Lung microvascular endothelial cell (primary cell): ENCODE results near the gene RASGRP2. TPM values are rescaled to one million over a fixed set of nuclear protein-coding genes. Genes with fewer than 3 reads are reported as not detected.
"Not testable (repeated sequence)": the region's sequence is repeated elsewhere in the genome, so short reads cannot be mapped to it uniquely, and the experiment has no call there.

ENCODE experiments used
- DNase-seq, 2 donors: peaks; one replicate each; pipeline versions ENCODE4 v3.0.0 to v3.0.0-alpha.2; 2010; ENCODE audit warnings: low read depth in 2 of 2
- total RNA-seq: library from RNA; depleted of rRNA; stranded (reverse); fragments of >200 nt; gene quantifications from 2 replicates; pipeline ENCODE4 v1.2.1, GENCODE V29; 2014

RASGRP2 gene
- total RNA-seq, 1 donor from 2014 or later, result 4.4 TPM

DNA sequence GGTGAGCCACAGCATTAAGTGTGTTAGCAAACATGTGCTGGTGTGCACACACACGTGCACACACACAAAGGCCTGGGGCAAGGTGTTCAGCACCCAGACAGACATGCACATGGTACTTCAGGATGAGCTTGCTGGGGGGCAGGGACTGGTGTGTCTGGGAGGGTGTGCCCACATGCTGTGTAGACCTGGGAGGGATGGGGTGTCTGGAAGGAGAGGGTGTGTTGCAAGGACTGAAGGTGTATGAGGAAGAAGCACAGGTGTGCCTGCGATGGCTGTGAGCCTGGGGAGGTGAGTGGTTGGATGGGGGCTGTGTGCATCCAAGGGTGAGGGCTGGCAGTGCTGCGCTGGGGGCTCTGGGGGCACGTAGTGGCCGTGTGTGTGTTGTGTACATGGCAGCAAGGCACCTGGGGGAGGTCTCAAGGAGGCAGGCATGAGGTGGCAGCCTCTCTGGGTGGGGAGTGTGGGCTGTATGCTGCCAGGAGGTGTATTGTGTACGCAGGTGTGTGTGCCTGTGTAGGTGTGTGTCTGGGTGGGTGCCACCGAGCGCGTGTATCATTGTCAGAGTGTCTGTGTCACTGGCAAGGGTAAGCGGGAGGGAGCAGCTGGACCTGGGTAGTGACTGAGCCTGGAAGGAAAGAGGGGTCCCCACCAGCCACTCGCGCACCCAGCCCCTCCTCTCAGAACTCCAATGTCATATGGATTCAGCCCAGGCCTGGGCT is 23.1 kb downstream of the RASGRP2 start:
- no peak for DNase-seq

GRCh38 chr11:64720167-64720566 is 23.8 kb downstream of the RASGRP2 start:
- DNase-seq, result no peak

- DNase-seq, result no peak
Observed at GRCh38 chr11:64719406-64719805, 24.5 kb downstream of the RASGRP2 start.

DNA sequence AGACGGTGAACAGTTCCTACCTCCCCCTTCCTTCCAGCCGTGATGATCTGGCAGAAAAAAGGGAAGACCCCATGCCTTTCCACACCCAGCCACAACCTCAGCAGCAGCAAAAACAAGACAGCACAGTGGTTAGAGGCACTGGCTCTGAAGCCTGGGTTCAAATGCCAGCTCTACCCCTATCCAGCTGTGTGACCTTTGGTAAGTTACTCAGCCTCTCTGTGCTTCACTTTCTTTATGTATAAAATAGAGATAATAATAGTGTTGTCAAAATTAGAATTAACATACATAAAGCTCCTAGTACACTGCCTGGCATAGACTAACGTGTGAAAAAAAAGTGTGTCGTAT is 25.2 kb downstream of the RASGRP2 start:
- no peak for DNase-seq

DNA sequence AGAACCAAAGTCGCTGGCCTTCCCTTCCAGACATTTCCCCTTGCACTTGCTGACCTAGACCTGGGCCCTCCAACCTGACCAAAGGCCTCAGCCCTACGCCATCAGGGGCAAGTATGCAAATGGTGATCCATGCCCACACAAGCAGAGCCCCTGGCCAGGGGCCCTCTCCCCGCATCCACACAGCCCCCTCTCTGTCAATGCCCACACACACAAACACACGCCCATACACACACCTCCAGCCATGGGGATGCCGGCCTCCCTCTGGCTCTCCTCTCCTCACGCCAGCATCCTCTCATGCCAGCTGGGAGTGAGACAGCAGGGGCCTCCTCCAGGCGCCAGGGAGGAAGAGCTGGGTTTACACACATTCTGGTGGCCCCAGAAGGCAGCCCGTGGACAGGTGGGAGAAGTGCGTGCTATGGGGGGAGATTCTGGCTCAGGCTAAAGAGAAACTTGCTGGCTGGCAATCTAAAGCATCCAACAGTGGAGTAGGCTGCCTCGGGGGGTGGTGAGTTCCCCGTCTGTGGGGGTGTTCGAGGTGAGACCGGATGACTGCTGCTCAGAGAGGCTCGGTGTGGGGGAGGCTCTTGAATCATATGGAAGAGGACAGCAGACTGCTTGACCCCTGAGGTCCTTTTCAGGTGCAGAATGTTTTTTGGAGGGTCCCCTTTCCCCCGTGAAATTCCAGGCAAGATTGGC is 25.7 kb downstream of the RASGRP2 start:
- DNase-seq, result no peak

DNA sequence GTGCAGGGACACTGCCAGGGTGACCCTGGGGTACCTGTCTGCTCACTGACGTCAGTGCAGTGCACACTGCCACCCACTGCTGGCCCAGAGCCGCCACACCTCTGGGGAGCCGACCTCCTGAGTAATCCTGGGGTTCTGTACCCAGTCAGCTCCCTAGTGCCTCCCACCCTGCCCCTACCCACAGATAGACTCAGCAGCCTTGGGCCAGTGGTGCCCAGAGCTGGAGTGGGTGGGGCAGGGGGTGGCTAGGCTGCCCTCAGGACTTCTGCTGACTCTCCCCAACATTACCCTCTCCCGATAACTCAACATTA is 26.7 kb downstream of the RASGRP2 start:
- DNase-seq, result no peak

GRCh38 chr11:64716473-64717267 is 27.3 kb downstream of the RASGRP2 start:
- no peak for DNase-seq

DNA sequence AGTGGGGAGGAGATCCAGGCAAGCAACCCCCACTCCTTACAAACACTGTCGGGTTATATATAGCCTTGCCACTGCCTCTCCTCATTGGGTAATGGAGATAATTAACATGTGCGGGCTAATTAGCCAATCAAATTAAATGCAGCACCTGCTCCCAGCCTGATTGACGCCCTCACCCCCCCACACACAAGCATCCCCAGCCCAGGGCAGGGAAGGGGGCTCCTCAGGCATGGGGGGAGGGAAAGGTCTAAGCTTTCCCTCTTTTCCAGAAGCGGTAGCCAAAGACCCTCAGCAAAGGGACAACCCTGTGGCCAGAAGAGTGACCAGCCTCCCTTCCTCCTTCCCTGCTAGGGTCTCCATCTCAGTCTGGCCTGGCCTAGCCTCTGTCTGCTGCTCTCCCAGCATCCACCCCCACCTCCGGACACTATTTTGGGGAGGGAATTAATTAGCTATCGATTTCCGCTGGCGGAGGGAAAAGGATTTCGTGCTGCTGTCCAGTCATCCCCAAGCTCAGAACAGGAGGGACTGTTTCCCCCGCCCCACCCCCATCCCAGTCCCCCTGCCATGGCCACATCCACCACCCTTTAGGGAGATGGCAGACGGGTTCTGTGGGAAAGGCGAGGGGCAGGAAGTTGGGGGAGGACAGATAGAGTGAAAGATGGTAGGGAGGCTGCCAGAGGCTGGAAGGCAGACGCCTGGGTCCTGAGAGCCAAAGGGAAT is 28.0 kb downstream of the RASGRP2 start:
- DNase-seq, result no peak

DNA sequence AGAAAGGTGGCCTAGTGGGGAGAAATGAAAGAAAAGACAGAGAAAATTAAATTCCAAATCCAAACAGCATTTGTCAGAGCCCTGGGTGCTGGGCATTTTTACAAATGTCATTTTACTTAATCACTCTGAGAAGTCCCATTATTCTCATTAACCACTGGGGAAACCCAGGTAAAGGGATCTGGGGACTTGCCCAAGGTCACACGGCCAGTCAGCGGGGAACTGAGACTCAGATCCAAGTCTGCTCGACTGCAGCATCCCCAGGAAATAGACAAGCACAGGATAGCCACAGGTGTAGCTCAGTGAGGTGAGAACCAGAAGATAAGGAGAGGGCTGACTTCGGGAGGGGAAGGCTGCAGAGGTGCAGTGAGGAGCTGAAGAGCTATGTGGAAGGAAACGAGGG is 28.8 kb downstream of the RASGRP2 start:
- no peak for DNase-seq

DNA sequence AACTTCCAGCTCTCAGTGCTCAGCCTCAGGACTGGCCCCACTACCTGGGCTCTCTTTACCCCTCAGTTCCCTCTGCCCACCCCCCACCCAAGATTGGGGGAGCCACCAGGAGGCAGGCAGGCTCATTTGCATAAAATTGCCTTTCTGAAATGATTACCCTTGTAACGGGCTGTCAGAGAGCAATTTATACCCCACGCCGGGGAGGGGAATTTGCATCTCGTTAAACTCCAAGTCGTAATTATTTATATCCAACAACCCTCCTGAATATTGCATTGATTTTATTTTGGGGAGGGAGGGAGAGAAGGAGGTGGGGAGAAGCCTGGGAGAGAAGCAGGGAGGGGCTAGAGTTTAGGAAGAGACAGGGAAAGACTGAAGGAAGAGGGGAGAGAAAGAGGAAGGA is 29.3 kb downstream of the RASGRP2 start:
- no peak for DNase-seq

- no peak for DNase-seq
Observed at GRCh38 chr11:64713781-64714363, 30.1 kb downstream of the RASGRP2 start.

DNA sequence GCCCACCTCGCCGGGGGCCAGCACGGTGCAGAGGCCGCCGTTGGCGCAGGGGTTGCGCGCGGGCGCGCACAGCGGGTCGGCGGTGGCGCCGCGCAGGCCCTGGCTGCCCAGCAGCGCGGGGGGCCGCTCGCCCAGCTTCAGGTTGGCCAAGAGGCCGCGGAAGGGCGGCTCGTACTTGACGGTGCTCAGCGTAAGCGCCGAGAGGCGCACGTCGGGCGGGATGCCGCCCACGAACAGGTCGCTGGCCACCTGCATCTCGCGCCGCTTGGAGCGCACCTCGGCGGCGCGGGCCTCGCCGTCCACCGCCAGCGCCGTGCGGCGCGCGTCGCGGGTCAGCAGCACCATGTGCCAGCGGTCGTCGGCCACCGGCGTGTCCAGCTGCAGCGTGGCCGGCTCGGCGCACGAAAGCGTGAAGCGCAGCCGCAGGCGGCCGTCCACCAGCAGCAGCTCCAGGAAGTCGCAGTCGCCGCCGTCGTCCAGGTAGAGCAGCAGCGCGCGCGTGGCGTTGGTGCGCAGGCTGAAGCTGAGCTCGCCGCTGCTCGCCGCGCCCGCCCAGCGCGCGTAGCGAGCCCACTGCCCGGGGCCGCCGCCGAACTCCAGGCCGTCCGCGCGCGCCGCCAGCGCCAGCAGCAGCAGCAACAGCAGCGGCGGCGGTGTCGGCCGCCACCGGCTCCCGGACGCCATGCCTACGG is 30.8 kb downstream of the RASGRP2 start:
- peak; percentile 52 to 84 for DNase-seq

DNA sequence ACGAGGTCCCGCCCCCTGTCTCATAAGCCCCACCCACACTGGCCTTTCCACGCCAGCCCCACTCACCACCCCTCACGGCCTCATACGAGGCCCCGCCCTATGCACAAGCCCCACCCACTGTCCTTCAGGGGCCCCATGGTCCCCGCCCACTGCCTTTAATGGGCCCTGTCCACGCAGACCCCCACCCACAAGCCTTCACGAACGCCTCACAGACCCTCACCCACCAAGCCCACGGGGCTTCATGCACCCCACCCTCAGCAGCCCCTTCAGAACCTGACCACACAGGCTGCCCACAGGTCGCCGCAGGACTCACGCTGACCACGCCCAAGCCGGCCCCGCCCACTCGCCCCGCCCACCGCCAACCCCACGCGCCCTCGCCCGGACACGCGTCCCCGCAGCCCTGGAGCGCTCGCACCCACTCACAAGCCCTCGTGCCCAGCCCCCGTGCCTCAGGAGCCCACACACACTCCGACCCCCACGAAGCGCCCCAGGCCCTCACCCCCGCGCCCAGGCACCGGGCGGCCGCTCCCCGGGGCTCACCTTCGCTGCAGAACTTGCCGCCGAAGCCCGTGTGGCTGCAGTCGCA is 31.4 kb downstream of the RASGRP2 start:
- DNase-seq, result no peak

DNA sequence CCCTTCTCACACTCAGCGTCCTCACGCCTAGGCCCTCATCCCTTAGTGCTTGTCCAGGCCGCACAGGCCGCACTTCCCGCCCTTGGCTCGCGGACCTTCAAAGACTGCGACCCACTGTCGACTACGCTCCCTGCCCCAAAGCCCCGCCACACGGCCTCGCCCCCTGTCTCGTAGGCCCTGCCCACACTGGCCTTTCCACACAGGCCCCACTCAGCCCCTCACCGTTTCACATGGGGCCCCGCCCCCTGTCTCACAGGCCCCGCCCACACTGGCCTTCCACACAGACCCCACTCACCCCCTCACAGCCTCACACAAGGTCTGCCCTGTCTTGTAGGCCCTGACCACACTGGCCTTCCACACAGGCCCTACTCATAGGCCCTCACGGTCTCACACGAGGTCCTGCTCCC is 32.0 kb downstream of the RASGRP2 start:
- DNase-seq, result no peak

DNA sequence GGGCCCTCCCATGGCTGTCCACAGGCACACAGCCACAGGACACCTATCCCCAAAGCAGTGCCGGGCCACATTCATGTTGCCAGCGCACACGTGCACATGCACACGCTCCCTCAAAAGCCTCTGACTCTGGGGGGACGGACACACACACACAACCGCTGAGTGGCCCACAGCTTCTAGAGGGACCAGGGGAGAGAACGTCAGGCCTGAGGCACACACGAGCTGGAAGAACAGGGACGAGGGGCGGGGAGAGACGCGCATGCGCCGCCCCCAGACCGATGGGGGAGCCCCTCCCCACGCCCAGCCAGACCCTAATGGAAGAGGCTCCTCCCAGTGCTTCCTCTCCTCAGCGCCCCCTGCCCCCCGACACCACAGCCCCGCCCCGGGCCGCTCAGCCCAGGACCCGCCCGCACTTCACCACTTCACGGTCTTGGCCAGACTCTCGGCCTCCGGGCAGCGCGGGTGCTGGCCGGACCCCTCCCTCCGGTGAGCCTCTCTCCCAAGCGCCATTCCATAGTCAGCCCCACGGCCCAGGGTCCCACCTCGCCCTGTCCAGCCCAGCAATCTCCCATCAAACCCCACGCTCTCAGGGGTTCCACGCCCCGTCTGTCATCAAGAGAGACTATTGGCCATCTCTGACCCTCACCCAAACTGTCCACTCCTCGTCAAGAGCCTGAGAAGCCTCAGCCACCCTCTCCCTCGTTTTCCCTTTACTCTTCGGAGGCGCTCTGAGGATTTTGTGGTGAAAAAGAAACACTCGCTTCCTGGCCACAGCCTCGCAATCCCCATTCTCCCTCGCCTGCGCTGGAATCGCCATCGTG is 32.6 kb downstream of the RASGRP2 start:
- no peak for DNase-seq

- DNase-seq, result no peak
Observed at GRCh38 chr11:64710418-64711137, 33.4 kb downstream of the RASGRP2 start.

DNA sequence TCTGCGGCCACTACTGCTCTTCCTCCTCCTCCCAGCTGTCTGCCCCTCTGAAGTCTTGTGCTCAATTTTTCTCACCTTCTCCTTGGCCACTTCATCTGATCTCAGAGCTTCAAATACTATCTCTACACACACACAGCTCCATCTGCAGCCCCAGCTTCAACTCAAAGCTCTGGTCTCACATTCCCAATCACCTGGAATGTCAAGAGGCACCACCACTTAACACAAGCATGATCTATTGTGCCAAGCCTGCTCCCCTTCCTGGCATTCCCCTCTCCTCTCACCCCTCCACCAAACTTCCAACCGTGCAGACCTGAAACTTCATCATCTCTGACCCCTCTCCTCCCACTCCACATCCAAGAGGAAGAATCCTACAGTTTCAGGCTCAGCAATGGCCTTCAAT is 38.4 kb downstream of the RASGRP2 start:
- no peak for DNase-seq

DNA sequence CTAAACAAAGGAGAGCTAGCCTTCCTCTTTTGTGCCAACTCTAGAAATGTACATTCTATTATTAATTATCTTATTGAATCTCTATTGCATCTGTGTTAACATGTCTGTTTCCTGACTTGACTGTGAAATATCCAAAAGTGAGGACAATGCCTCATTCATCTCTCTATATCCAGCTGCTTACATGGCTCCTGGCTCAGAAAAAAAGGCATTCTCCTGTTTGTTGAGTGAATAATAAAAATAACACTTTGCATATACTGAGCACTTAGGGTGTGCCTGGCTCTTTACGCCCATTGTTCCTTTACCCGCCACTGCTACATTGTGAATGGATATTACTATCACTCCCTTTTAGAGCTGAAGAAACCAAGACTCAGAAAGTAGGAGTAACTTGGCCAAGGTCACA is 40.9 kb downstream of the RASGRP2 start:
- DNase-seq, result no peak

DNA sequence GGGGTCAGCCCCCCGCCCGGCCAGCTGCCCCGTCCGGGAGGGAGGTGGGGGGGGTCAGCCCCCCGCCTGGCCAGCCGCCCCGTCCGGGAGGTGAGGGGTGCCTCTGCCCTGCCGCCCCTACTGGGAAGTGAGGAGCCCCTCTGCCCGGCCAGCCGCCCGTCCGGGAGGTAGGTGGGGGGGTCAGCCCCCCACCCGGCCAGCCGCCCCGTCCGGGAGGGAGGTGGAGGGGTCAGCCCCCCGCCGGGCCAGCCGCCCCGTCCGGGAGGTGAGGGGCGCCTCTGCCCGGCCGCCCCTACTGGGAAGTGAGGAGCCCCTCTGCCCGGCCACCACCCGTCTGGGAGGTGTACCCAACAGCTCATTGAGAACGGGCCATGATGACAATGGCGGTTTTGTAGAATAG is 42.0 kb downstream of the RASGRP2 start:
- DNase-seq, result not testable (repeated sequence)
